K562 (cell line): Measurements from ENCODE around the gene GAL3ST3. TPM values are rescaled to one million over a fixed set of nuclear protein-coding genes. Genes with fewer than 3 reads are reported as not detected.

Experiments
- ATF4 ChIP-seq: fragments of 450-650 bp; formaldehyde crosslinking; IDR thresholded peaks from 2 replicates; pipeline ENCODE4 v1.4.0; 2022; ENCODE audit warnings: mild to moderate bottlenecking, moderate library complexity
- ETS1 ChIP-seq: conservative IDR thresholded peaks from 2 replicates; pipeline ENCODE4 v1.6.1; 2011; ENCODE audit warnings: low read depth, mild to moderate bottlenecking, low read length; ENCODE audit not compliant: control insufficient read depth
- FIP1L1 ChIP-seq: fragments of 200-400 bp; formaldehyde crosslinking; IDR thresholded peaks from 2 replicates; pipeline ENCODE4 v1.6.1; 2018; ENCODE audit warnings: mild to moderate bottlenecking, low read depth, low read length; ENCODE audit not compliant: poor library complexity, severe bottlenecking
- HNRNPL ChIP-seq: fragments of 200-400 bp; formaldehyde crosslinking; IDR thresholded peaks from 2 replicates; pipeline ENCODE4 v1.6.1; 2017; ENCODE audit warnings: low read depth, mild to moderate bottlenecking, low read length
- ILF3 ChIP-seq: fragments of 450-650 bp; IDR thresholded peaks from 2 replicates; pipeline ENCODE4 v1.6.1; 2018; ENCODE audit warnings: antibody characterized with exemption, mild to moderate bottlenecking, moderate library complexity, borderline replicate concordance
- KDM4B ChIP-seq, 2 experiments: fragments of 450-650 bp in 1 of 2; sonication (generic) in 1 of 2; IDR thresholded peaks; 2 replicates each; pipeline ENCODE4 v1.6.1; 2016 to 2017; ENCODE audit warnings: borderline replicate concordance in 2 of 2, antibody characterized with exemption in 1 of 2, low read depth in 1 of 2, mild to moderate bottlenecking in 1 of 2
- NONO ChIP-seq, 2 experiments: fragments of 200-400 bp in 1 of 2; fragments of 450-650 bp in 1 of 2; formaldehyde crosslinking in 1 of 2; IDR thresholded peaks; 2 replicates each; pipeline ENCODE4 v1.6.1; 2017; ENCODE audit warnings: low read depth in 2 of 2, mild to moderate bottlenecking in 2 of 2, moderate library complexity in 2 of 2, low read length in 1 of 2
- NRF1 ChIP-seq, 2 experiments: fragments of 450-650 bp; IDR thresholded peaks in 1 of 2; conservative IDR thresholded peaks in 1 of 2; 2 replicates each; pipeline ENCODE4 v1.6.1; 2014; ENCODE audit warnings: mild to moderate bottlenecking in 2 of 2
- PHF21A ChIP-seq: fragments of 450-650 bp; IDR thresholded peaks from 2 replicates; pipeline ENCODE4 v1.6.1; 2017; ENCODE audit warnings: low read depth, borderline replicate concordance
- PHF8 ChIP-seq: fragments of 200-600 bp; sonication (generic); IDR thresholded peaks from 2 replicates; pipeline ENCODE4 v1.6.1; 2012; ENCODE audit warnings: mixed run types, mild to moderate bottlenecking, inconsistent platforms, low read length, moderate library complexity, borderline replicate concordance
- POLR2G ChIP-seq: fragments of 200-400 bp; formaldehyde crosslinking; IDR thresholded peaks from 2 replicates; pipeline ENCODE4 v1.6.1; 2017; ENCODE audit warnings: low read depth, mild to moderate bottlenecking, antibody characterized with exemption, low read length, moderate library complexity
- PURB ChIP-seq: sonication (generic); formaldehyde crosslinking; IDR thresholded peaks from 2 replicates; pipeline ENCODE4 v1.9.0; 2021; ENCODE audit warnings: low read depth, mild to moderate bottlenecking, missing genetic modification reagents
- RAD21 ChIP-seq, 2 experiments: fragments of 250-450 bp in 1 of 2; fragments of 450-650 bp in 1 of 2; sonication (Bioruptor Pico) in 1 of 2; formaldehyde crosslinking in 1 of 2; IDR thresholded peaks in 1 of 2; conservative IDR thresholded peaks in 1 of 2; 2 replicates each; pipeline versions ENCODE4 v1.4.0 to v1.8.0; 2020 to 2022; ENCODE audit warnings: mild to moderate bottlenecking in 2 of 2, moderate library complexity in 1 of 2
- RB1 ChIP-seq: fragments of 450-650 bp; IDR thresholded peaks from 2 replicates; pipeline ENCODE4 v1.6.1; 2017; ENCODE audit warnings: low read depth, mild to moderate bottlenecking
- SAP30 ChIP-seq: fragments of 200-600 bp; sonication (generic); IDR thresholded peaks from 2 replicates; pipeline ENCODE4 v1.6.1; 2012; ENCODE audit warnings: borderline replicate concordance, low read depth, mild to moderate bottlenecking, moderate library complexity, low read length, control low read depth, inconsistent platforms; ENCODE audit not compliant: insufficient read depth, poor library complexity, severe bottlenecking
- TFE3 ChIP-seq: fragments of 450-650 bp; formaldehyde crosslinking; IDR thresholded peaks from 2 replicates; pipeline ENCODE4 v1.4.0; 2020; ENCODE audit warnings: mild to moderate bottlenecking, mixed read lengths
- VEZF1 ChIP-seq: fragments of 200-800 bp; sonication (Bioruptor generic); IDR thresholded peaks from 2 replicates; pipeline ENCODE4 v1.6.1; 2017; ENCODE audit warnings: missing genetic modification characterization, missing compliant biosample characterization
- ZFX ChIP-seq: sonication (generic); formaldehyde crosslinking; IDR thresholded peaks from 2 replicates; pipeline ENCODE4 v1.8.0; 2022; ENCODE audit warnings: mild to moderate bottlenecking, missing genetic modification reagents, moderate library complexity
- ZNF324 ChIP-seq: fragments of 250-450 bp; sonication (Bioruptor Pico); IDR thresholded peaks from 2 replicates; pipeline ENCODE4 v1.4.0; 2020; ENCODE audit warnings: mild to moderate bottlenecking
- ZNF586 ChIP-seq: fragments of 450-650 bp; formaldehyde crosslinking; conservative IDR thresholded peaks from 2 replicates; pipeline ENCODE4 v1.4.0; 2020; ENCODE audit warnings: mild to moderate bottlenecking, moderate library complexity
- ZSCAN29 ChIP-seq: fragments of 450-650 bp; IDR thresholded peaks from 2 replicates; pipeline ENCODE4 v1.6.1; 2017
- polyA plus RNA-seq, 8 experiments: library from polyadenylated mRNA; depleted of rRNA in 4 of 8; stranded (reverse) in 5 of 8; unstranded in 3 of 8; fragments of >200 nt; fragmentation: Nextera tagmentation in 2 of 8; fragmentation: Illumina TruSeq in 1 of 8; extraction: Ambion mirVana in 2 of 8; extraction: Trizol in 1 of 8; gene quantifications; 2 replicates each; pipeline versions ENCODE4 v1.2.1 to v1.2.3, GENCODE V29; 2011 to 2014; ENCODE audit warnings: inconsistent platforms in 1 of 8, missing spikeins in 1 of 8
- total RNA-seq, 7 experiments: library from RNA; depleted of rRNA in 6 of 7; stranded (reverse); fragments of >200 nt in 6 of 7; fragmentation: Illumina TruSeq in 2 of 7; extraction: Trizol in 2 of 7; gene quantifications; 2 replicates each; pipeline versions ENCODE4 v1.2.1 to v1.2.3, GENCODE V29; 2011 to 2021; ENCODE audit warnings: low replicate concordance in 1 of 7

Gene GAL3ST3
- total and polyA plus RNA-seq, 9 of the 15 experiments (the other 6 are each of a cell fraction or from before 2014, with no cell fraction given): not detected

- TF ChIP-seq PHF21A: peak; percentile 29; the same call in 1 of the 2 replicates
- no peak for TF ChIP-seq ILF3
- peak; percentile 38; the same call in 1 of the 2 replicates for TF ChIP-seq PHF8
- TF ChIP-seq RB1: peak; percentile 96
- TF ChIP-seq KDM4B (IDR thresholded peaks at IDR 0.05; ENCODE audit: borderline replicate concordance in 2 of 2, low read depth in 1 of 2): no peak
- TF ChIP-seq TFE3 (CRISPR knock-in tag): no peak
- TF ChIP-seq RAD21 (CRISPR knock-in tag; conservative IDR thresholded peaks at IDR 0.05 in 1 of 2, IDR thresholded peaks at IDR 0.05 in 1 of 2): peak; percentile 78 to 87
- no peak for TF ChIP-seq ZSCAN29
- TF ChIP-seq PURB: no peak
- no peak for TF ChIP-seq SAP30
- no peak for TF ChIP-seq ZNF586 (CRISPR knock-in tag)
- peak in 1 of 2 experiments; percentile 49; a peak in 1 of 4 replicates for TF ChIP-seq NONO (IDR thresholded peaks at IDR 0.05; ENCODE audit: low read depth in 2 of 2, low read length in 1 of 2)
- TF ChIP-seq ATF4 (CRISPR knock-in tag): no peak
- TF ChIP-seq POLR2G: peak; percentile 82
- no peak for TF ChIP-seq ZNF324 (CRISPR knock-in tag)
- 0 out of 2 replicates have a peak, but pooled peaks have one; percentile 41 for TF ChIP-seq ETS1
- peak; percentile 47 for TF ChIP-seq FIP1L1
- peak; percentile 60; the same call in 1 of the 2 replicates for TF ChIP-seq VEZF1 (CRISPR knock-in tag)
- peak; percentile 91 for TF ChIP-seq ZFX
- no peak for TF ChIP-seq HNRNPL
- peak in 1 of 2 experiments; percentile 28; a peak in 1 of 4 replicates for TF ChIP-seq NRF1 (conservative IDR thresholded peaks at IDR 0.05 in 1 of 2, IDR thresholded peaks at IDR 0.05 in 1 of 2)
Measured at GRCh38 chr11:66022401-66023185, 26.4 kb downstream of the GAL3ST3 start (continued).
